Measurements from ENCODE around the gene PIGL. TPM values are rescaled to one million over a fixed set of nuclear protein-coding genes. Genes with fewer than 3 reads are reported as not detected.
A peak's percentile ranks its signal among the peaks of the same experiment; 100 is the strongest.
"Not testable (repeated sequence)": the region's sequence is repeated elsewhere in the genome, so short reads cannot be mapped to it uniquely, and the experiment has no call there.

The PIGL gene
- total RNA-seq, 8 experiments from 2014 or later: 14.3 to 59.9 (median 31.6) TPM

GRCh38 chr17:16286947-16287562 lies 70.0 kb downstream of the PIGL start:
- H3K4me3 ChIP-seq: no peak overlapping the region
- in situ Hi-C loops (cut with MboI; ENCODE audit: low pct_unique_long_range_greater_than_20kb in 2 of 9, low sequenced_read_pairs in 9 of 9, unreplicated experiment in 9 of 9): no loop called here
- H3K4me1 ChIP-seq (replicated peaks in 1 of 2): peaks cover 12 to 24% of the 10 kb centered on the region in 2 donors
- 63 to 100% (median 84%) methylated on average over 1 to 4 of the region's 10 CpGs; no CpG with 5 or more reads in 4 of the 10 experiments for WGBS, 10 experiments
- peak overlapping the region in 1 of 2 donors; percentile 88 for H3K27ac ChIP-seq
- ATAC-seq (replicated peaks in 6 of 8): no peak

GRCh38 chr17:16287563-16288027 lies 70.6 kb downstream of the PIGL start:
- no peak overlapping the region for H3K4me3 ChIP-seq
- peak in 1 of 8 experiments; percentile 4 for ATAC-seq (replicated peaks in 6 of 8)
- 13 to 100% (median 73%) methylated on average over 1 to 6 of the region's 6 CpGs for WGBS, 10 experiments
- peaks cover 12 to 24% of the 10 kb centered on the region in 2 donors for H3K4me1 ChIP-seq (replicated peaks in 1 of 2)
- in situ Hi-C loops (cut with MboI; ENCODE audit: low pct_unique_long_range_greater_than_20kb in 2 of 9, low sequenced_read_pairs in 9 of 9, unreplicated experiment in 9 of 9): no loop called here
- H3K27ac ChIP-seq: no peak overlapping the region

DNA sequence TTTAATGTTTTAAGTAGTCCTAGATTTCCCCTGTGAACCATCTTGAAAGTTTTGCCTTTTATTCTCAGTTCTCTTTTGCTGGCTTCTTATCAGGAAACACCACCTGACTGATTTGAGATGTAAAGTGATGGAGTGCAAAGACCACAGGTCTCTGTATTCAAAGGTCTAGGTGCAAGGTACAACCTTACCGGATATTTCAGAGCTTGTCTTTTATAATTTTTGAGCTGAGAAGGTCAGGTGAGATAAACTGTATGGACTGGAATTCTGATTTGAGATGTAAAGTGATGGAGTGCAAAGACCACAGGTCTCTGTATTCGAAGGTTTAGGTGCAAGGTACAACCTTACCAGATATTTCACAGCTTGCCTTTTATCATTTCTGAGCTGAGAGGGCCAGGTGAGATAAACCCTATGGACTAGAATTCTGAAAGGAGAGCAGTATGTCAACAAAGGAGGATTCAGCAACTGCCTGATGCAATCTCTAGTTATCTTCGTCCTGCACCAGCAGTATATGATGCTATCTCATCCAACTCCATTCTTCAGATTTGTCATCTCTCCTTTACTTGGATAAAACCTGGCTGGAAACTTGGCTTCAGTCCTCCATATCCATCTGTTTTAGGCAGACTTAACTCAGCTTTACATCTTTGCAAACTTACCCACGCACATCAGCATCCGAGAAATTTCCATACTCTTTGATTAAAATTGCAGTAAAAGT lies 72.0 kb downstream of the PIGL start:
- no peak for ATAC-seq (replicated peaks in 6 of 8)
- Histone ChIP-seq H3K4me1 (replicated peaks in 1 of 2) (peaks cover 12 to 24% of the 10 kb centered on the region in 2 donors), H3K4me3 (no peak overlapping the region), H3K27ac (no peak overlapping the region)
- 56 to 100% (median 88%) methylated on average over 1 to 5 of the region's 5 CpGs for WGBS, 10 experiments
- in situ Hi-C loops (cut with MboI; ENCODE audit: low pct_unique_long_range_greater_than_20kb in 2 of 9, low sequenced_read_pairs in 9 of 9, unreplicated experiment in 9 of 9): no loop called here

DNA sequence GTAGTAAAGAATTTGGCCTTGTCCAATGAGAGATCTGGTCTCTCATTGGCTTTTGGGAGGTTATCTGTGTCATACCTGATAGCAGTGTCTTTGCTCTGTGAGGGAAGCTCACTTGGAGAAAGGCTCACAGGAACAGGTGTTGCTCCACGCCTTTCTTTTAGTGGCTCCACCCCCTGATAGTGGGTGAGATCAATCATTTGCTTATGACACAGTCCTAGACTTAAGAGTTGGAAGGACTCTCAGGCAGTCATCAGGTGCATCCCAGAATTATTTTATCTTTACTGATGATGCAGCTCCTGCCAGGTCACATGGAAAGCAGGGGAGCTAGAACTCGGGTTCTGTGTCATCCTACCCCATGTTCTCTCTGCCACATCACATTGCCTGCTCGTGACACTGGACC lies 76.9 kb downstream of the PIGL start:
- H3K27ac ChIP-seq: no peak overlapping the region
- H3K4me1 ChIP-seq (replicated peaks in 1 of 2): peaks cover 0 to 5% of the 10 kb centered on the region in 2 donors
- in situ Hi-C loops (cut with MboI; ENCODE audit: low pct_unique_long_range_greater_than_20kb in 2 of 9, low sequenced_read_pairs in 9 of 9, unreplicated experiment in 9 of 9): no loop called here
- no peak for ATAC-seq (replicated peaks in 6 of 8)
- H3K4me3 ChIP-seq: no peak overlapping the region
- 50 to 86% (median 60%) methylated on average over 1 to 3 of the region's 3 CpGs; no CpG with 5 or more reads in 7 of the 10 experiments for WGBS, 10 experiments

DNA sequence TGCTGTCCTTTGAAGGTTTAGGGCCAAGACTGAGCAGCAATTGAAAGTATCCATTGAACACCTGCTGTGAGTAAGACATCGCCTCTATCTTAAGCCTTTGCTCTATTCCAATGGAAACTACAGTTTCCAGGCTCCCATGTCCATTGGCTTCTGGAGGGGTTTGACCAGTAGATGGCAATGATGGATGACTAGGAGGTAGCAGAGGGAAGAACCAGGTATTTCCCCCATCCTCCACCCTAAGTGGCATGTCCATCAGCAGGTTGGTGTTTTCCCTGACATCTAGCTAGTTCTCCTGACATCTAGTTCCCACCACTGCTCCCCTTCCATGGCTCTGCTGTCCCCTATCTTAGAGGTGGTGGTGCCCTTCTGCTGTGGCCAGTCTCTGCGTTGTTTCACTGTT lies 77.5 kb downstream of the PIGL start:
- no peak for ATAC-seq (replicated peaks in 6 of 8)
- 86 to 100% (median 100%) methylated on average over 1 to 2 of the region's 2 CpGs; no CpG with 5 or more reads in 3 of the 10 experiments for WGBS, 10 experiments
- in situ Hi-C loops (cut with MboI; ENCODE audit: low pct_unique_long_range_greater_than_20kb in 2 of 9, low sequenced_read_pairs in 9 of 9, unreplicated experiment in 9 of 9): no loop called here
- Histone ChIP-seq H3K27ac (no peak overlapping the region), H3K4me3 (no peak overlapping the region), H3K4me1 (replicated peaks in 1 of 2) (no peaks in the 10 kb centered on the region)

- H3K27ac ChIP-seq; ATAC-seq (replicated peaks in 6 of 8); H3K4me3 ChIP-seq; in situ Hi-C loops (cut with MboI; ENCODE audit: low pct_unique_long_range_greater_than_20kb in 2 of 9, low sequenced_read_pairs in 9 of 9, unreplicated experiment in 9 of 9); H3K4me1 ChIP-seq (replicated peaks in 1 of 2): not testable (repeated sequence)
- 80 to 100% (median 94%) methylated on average over 1 to 3 of the region's 3 CpGs; no CpG with 5 or more reads in 3 of the 10 experiments for WGBS, 10 experiments
Observed at GRCh38 chr17:16296072-16296471, 79.1 kb downstream of the PIGL start.

- H3K27ac ChIP-seq: no peak overlapping the region
- 40 to 100% (median 80%) methylated on average over 1 to 10 of the region's 11 CpGs; no CpG with 5 or more reads in 1 of the 10 experiments for WGBS, 10 experiments
- no peak for ATAC-seq (replicated peaks in 6 of 8)
- in situ Hi-C loops (cut with MboI; ENCODE audit: low pct_unique_long_range_greater_than_20kb in 2 of 9, low sequenced_read_pairs in 9 of 9, unreplicated experiment in 9 of 9): no loop called here
- H3K4me1 ChIP-seq (replicated peaks in 1 of 2): no peaks in the 10 kb centered on the region
- no peak overlapping the region for H3K4me3 ChIP-seq
Observed at GRCh38 chr17:16297367-16298139, 80.5 kb downstream of the PIGL start.

DNA sequence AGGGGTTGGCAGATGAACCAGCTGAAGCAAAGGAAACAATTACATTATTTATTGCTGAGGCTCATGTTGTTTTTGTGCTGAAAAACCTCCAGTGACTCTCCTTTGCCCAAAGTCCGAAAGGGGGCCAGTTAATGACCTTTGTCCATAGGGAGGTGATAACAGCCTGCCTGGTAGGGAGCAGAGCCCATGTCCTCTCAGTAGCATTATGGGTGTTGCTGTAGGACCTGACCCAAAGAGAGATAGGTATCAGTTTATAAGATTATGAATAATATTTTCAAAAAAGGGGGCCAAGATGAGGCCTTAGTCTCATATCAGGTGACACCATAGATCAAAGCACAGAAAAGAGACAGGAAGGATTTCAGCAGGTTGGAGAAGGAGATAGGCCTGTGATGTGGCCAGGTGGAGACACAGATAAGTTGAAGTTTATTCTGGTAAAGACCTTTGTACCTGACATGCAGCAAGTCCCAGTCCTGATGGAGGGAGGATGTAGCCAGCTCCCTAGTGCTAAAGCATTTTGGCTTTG lies 81.2 kb downstream of the PIGL start:
- Histone ChIP-seq H3K4me3 (no peak overlapping the region), H3K4me1 (replicated peaks in 1 of 2) (no peaks in the 10 kb centered on the region), H3K27ac (no peak overlapping the region)
- no peak for ATAC-seq (replicated peaks in 6 of 8)
- in situ Hi-C loops (cut with MboI; ENCODE audit: low pct_unique_long_range_greater_than_20kb in 2 of 9, low sequenced_read_pairs in 9 of 9, unreplicated experiment in 9 of 9): no loop called here
- WGBS, 10 experiments: 57 to 100% (median 73%) methylated on average over 1 of the region's 1 CpG; no CpG with 5 or more reads in 6 of the 10 experiments

DNA sequence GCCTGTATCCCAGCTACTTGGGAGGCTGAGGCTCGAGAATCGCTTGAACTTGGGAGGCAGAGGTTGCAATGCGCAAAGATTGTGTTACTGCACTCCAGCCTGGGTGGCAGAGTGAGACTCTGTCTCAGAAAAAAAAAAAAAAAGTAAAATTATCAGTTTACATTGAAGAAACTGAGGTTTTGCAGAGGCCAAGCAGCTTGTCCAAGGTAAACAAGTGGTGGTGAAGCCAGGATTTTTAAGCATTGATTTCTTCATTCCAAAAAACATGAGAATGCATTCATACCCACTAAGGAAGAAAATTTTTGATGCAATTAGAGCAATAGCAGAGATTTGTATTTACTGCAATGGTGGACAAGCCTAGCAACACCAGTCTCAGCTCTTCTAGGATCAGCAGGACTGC lies 83.5 kb downstream of the PIGL start:
- Histone ChIP-seq H3K27ac (no peak overlapping the region), H3K4me3 (no peak overlapping the region), H3K4me1 (replicated peaks in 1 of 2) (no peaks in the 10 kb centered on the region)
- ATAC-seq (replicated peaks in 6 of 8): no peak
- 92 to 100% (median 100%) methylated on average over 1 to 3 of the region's 3 CpGs; no CpG with 5 or more reads in 5 of the 10 experiments for WGBS, 10 experiments
- in situ Hi-C loops (cut with MboI; ENCODE audit: low pct_unique_long_range_greater_than_20kb in 2 of 9, low sequenced_read_pairs in 9 of 9, unreplicated experiment in 9 of 9): loop anchor here in 1 of 9 experiments (25.0 kb wide), 1 partner anchor 112 kb away; the partner anchor contains the start of gene TRPV2

DNA sequence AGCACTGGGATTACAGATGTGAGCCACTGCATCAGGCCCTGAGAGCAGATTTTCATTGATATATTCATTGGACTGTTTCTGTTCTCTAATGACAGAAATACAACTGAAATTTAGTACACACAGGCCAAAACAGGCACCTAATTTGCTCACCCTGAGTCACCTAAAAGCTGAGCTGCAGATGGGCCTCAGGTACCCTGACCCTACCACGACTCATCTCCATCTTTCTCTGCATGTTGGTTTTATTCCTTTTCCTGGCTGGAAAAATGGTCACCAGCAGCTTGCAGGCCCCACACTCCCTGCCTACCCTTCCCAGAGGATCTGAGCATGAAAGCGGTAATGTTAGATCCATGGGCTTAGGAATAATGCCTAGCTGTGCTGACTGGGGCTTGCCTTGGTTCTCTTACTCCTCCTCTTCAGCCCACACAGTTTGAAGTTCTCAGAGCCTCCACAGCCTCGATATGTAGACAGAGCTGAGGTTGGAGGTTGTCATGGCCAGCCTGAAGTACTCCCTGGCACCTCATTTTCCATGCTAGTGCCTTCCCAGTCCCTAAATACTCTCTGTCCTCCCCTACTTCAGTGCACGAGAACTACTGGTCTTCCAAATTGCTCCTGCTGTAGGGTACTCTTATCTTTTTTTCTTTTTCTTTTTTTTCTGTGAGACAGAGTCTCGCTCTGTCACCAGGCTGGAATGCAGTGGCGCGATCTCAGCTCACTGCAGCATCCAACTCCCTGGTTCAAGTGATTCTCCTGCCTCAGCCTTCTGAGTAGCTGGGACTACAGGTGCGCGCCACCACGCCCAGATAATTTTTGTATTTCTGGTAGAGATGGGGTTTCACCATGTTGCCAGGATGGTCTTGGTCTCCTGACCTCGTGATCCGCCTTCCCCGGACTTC lies 85.2 kb downstream of the PIGL start:
- in situ Hi-C loops (cut with MboI; ENCODE audit: low pct_unique_long_range_greater_than_20kb in 2 of 9, low sequenced_read_pairs in 9 of 9, unreplicated experiment in 9 of 9): loop anchor here in 1 of 9 experiments (25.0 kb wide), 1 partner anchor 110 kb away; the partner anchor contains the start of gene TRPV2
- ATAC-seq (replicated peaks in 6 of 8): no peak
- Histone ChIP-seq H3K4me1 (replicated peaks in 1 of 2) (no peaks in the 10 kb centered on the region), H3K27ac (no peak overlapping the region), H3K4me3 (no peak overlapping the region)
- 89 to 100% (median 97%) methylated on average over 1 to 10 of the region's 13 CpGs for WGBS, 10 experiments

- no peak for ATAC-seq (replicated peaks in 6 of 8)
- in situ Hi-C loops (cut with MboI; ENCODE audit: low pct_unique_long_range_greater_than_20kb in 2 of 9, low sequenced_read_pairs in 9 of 9, unreplicated experiment in 9 of 9): loop anchor here in 1 of 9 experiments (25.0 kb wide), 1 partner anchor 109 kb away; the partner anchor contains the start of gene TRPV2
- Histone ChIP-seq H3K4me1 (replicated peaks in 1 of 2) (no peaks in the 10 kb centered on the region), H3K27ac (no peak overlapping the region), H3K4me3 (no peak overlapping the region)
- WGBS, 10 experiments: 67 to 100% (median 92%) methylated on average over 1 to 3 of the region's 4 CpGs; no CpG with 5 or more reads in 3 of the 10 experiments
Observed at GRCh38 chr17:16302856-16303255, 85.8 kb downstream of the PIGL start.

- 33 to 100% (median 58%) methylated on average over 1 to 2 of the region's 3 CpGs; no CpG with 5 or more reads in 6 of the 10 experiments for WGBS, 10 experiments
- H3K4me3 ChIP-seq: no peak overlapping the region
- in situ Hi-C loops (cut with MboI; ENCODE audit: low pct_unique_long_range_greater_than_20kb in 2 of 9, low sequenced_read_pairs in 9 of 9, unreplicated experiment in 9 of 9): loop anchor here in 1 of 9 experiments (25.0 kb wide), 1 partner anchor 107 kb away; the partner anchor contains the start of gene TRPV2
- no peak overlapping the region for H3K27ac ChIP-seq
- peak in 7 of 8 experiments; percentile 27 to 99 (median 70) for ATAC-seq (replicated peaks in 6 of 8)
- H3K4me1 ChIP-seq (replicated peaks in 1 of 2): no peaks in the 10 kb centered on the region
Observed at GRCh38 chr17:16304830-16305229, 87.8 kb downstream of the PIGL start.
